Fibroblast of skin of scalp (primary cell): ENCODE measurements around the gene AGA.
A peak's percentile ranks its signal among the peaks of the same experiment; 100 is the strongest.

Experiments used
- DNase-seq: peaks from one replicate; pipeline ENCODE4 v3.0.0-alpha.2; 2013

Gene AGA

DNA sequence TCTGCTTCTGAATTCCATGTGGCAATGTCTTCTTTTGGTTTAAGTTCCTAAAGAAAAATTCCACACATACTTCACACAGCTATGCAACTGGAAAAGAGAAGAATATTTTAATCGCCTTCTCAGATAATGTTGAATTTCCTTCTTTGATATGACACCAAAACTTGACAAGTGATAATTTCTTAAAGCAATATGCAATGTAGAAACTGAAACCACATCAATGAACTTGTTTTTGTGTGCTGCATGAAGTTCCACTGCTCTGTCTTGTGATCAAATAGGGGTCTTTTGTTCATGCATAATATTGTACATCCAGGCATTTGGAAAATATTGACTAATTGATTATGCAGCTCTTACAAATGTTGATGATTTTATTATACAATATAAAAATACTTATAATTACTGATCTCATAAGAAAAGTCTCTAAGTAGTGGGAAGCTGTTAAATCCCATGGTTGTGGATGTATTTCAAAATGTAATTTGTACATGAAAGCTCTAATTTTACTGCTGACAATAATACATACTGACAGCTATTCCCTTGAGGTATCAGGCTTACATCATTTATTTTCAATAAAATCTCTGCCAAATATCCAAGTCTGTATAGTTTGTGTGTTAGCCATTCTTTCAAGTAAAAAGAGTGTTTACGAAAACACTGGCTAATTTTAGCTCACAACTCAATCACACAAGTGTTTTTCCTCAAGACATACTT, 56.5 kb downstream of the AGA start:
- DNase-seq = peak; percentile 35

DNA sequence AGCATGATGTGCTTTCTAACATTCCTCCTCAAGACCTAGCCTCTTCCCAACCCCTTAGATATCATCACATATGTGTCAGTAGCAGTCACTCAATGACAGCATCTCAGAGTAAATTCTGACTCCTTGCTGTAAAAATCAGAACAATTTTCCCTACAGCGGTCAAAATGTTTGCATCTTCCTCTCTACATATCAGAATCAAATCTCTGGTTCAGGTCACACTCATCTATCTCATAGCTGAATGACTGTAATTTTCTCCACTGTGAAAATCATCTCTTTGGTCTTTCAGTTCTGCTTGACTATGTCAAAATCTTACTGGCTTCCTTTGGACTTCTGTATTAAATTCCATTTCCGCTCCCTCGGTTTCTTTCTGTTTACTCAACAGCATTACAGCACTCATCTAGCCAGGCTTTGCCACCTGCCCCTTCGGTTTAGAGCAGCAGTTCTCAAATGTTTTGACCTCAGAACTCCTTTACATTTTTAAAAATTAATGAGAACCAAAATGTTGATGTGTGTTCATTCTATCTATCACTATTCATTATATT, 57.3 kb downstream of the AGA start:
- DNase-seq = no peak

DNA sequence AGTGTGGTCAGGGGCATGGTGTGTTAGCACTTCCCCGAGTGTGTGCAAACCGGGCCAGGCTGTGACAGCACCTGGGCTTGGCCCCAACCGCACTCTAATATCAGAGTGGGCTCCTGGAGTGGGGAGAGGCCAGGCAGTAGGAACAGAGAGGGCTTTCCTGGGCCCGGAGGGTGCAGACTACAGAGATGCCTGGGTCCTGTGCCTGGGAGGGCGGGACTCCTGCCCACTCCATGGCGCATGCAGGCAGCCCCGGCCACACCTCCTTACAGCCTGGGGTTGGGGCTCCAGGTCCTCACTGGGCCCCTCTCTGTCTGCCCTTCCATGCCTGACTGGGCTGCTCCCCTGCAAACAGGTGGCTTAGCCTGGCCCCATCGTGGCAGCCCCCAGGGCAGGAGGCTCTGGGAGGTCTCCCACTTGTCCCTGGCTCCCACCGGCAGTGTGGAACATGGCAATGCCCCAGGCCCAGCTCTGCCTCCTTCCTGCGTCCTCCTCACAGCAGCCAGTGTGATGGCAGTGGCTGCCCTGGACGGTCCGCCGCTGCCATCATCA, 60.4 kb downstream of the AGA start:
- DNase-seq = no peak
